ENCODE results near the gene RTN4IP1. TPM values are rescaled to one million over a fixed set of nuclear protein-coding genes. Genes with fewer than 3 reads are reported as not detected.
A peak's percentile ranks its signal among the peaks of the same experiment; 100 is the strongest.

Gene RTN4IP1
- total and polyA plus RNA-seq, 11 donors: 6.9 to 23.3 (median 13.6) TPM

DNA sequence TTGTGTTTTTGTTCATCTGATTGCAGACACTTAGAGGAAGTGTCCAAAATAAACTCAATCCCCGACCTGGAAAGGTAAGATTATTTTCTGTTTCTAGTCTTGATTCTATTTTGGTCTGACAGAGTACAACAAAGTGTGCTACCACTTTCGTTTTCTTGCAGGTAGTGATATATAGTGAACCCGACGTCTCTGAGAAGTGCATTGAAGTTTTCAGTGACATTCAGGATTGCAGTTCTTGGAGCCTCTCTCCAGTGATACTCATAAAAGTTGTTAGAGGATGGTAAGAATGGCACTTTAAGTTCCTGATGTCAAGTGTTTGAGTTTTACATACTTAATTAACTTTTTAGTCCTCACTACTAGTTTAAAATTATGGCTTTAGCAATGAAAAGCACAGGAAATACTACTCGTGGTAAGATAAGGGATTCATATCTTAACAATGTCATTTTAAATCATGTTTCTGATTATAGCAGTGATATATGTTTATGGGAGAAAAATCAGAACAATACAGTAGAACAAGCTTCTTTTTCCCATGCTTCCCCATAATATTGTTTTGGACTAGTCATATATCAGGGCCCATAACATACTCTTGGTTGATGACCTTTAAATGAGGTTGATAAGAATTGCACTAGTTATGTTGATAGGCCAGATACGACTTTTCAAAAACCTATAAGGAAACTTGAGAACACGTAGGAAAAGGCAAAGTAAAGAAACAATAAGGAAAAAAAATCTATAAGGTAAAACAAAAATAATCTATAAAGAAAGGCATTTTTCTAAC lies 104.0 kb downstream of the RTN4IP1 start:
- Histone ChIP-seq H3K4me3 (peak overlapping the region in 9 of 12 donors; percentile 12 to 42 (median 27)), H3K9me3 (no peaks in the 10 kb centered on the region), H3K4me1 (peaks cover 0 to 58% (median 0%) of the 10 kb centered on the region in 12 donors), H3K27ac (peak overlapping the region in 3 of 12 donors; percentile 19 to 54 (median 32)), H3K36me3 (peaks cover 0 to 44% (median 0%) of the 10 kb centered on the region in 9 donors), H3K27me3 (no peaks in the 10 kb centered on the region)
- 31 to 44% (median 36%) methylated on average over 7 of the region's 7 CpGs for WGBS, 4 donors
- TF ChIP-seq, protein P1, sequence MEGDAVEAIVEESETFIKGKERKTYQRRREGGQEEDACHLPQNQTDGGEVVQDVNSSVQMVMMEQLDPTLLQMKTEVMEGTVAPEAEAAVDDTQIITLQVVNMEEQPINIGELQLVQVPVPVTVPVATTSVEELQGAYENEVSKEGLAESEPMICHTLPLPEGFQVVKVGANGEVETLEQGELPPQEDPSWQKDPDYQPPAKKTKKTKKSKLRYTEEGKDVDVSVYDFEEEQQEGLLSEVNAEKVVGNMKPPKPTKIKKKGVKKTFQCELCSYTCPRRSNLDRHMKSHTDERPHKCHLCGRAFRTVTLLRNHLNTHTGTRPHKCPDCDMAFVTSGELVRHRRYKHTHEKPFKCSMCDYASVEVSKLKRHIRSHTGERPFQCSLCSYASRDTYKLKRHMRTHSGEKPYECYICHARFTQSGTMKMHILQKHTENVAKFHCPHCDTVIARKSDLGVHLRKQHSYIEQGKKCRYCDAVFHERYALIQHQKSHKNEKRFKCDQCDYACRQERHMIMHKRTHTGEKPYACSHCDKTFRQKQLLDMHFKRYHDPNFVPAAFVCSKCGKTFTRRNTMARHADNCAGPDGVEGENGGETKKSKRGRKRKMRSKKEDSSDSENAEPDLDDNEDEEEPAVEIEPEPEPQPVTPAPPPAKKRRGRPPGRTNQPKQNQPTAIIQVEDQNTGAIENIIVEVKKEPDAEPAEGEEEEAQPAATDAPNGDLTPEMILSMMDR (IDR thresholded peaks at IDR 0.05): no peak
- no peak for TF ChIP-seq POLR2A (IDR thresholded peaks at IDR 0.05)
- DNase-seq: no peak
- intact Hi-C loops (cut with DNase I): no loop called here
- no peak for ATAC-seq

DNA sequence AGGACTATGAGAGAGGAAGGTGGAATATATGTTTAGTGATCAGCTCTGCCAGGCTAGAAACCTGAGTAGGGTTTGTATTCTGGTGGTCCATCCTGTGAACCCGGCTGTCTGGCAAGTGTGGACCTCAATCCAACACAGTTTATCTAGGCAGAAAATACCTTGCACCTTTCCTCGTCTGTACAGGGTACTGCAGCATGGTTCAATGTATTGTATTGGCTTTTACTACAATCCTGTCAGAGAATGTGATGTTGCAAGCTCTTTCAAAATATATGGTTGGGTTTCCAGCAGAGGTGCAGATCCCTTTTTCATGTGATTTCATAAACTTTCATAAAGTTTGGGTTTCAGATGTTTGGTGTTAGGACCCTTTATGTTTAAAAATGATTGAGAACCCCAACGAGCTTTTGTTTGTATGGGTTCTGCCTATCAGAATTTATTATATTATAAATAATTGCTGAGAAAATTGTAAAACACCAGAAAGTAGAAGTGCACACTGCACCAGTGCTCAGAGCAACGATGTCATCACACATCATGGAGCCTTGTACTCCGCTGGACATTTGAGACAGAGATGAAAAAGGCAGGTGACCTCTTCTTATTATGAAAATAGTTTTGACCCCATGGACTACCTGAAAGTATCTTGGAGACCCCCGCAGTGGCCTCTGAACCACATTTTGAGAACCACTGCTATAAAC lies 106.6 kb downstream of the RTN4IP1 start:
- ATAC-seq (no peak), DNase-seq (no peak)
- WGBS, 4 donors: 87 to 92% (median 89%) methylated on average over 6 of the region's 6 CpGs
- Histone ChIP-seq H3K36me3 (peaks cover 0 to 19% (median 0%) of the 10 kb centered on the region in 9 donors), H3K4me1 (peaks cover 0 to 84% (median 0%) of the 10 kb centered on the region in 12 donors), H3K27me3 (no peaks in the 10 kb centered on the region), H3K9me3 (no peaks in the 10 kb centered on the region), H3K4me3 (peak overlapping the region in 2 of 12 donors; percentile 6 to 49), H3K27ac (peak overlapping the region in 1 of 12 donors; percentile 90)
- no peak for TF ChIP-seq POLR2A (IDR thresholded peaks at IDR 0.05)
- TF ChIP-seq, protein P1 (IDR thresholded peaks at IDR 0.05): no peak
- intact Hi-C loops (cut with DNase I): no loop called here

Other genes starting within 250 kb of the RTN4IP1 start
- 10 to 100 TPM in 7 of 9 donors, 1 to 10 TPM in 2; 8.6 to 18.9 (median 14.4) TPM for gene QRSL1, start 80 bp upstream of the RTN4IP1 start, total RNA-seq
- gene QRSL1, start 80 bp upstream of the RTN4IP1 start, polyA plus RNA-seq: 10 to 100 TPM; 11.2 to 15.2 TPM